Measurements from ENCODE around the gene UBR1. TPM values are rescaled to one million over a fixed set of nuclear protein-coding genes. Genes with fewer than 3 reads are reported as not detected.
"Not testable (repeated sequence)": the region's sequence is repeated elsewhere in the genome, so short reads cannot be mapped to it uniquely, and the experiment has no call there.

UBR1 gene
- total RNA-seq, 1 donor from 2014 or later: 21.9 TPM

DNA sequence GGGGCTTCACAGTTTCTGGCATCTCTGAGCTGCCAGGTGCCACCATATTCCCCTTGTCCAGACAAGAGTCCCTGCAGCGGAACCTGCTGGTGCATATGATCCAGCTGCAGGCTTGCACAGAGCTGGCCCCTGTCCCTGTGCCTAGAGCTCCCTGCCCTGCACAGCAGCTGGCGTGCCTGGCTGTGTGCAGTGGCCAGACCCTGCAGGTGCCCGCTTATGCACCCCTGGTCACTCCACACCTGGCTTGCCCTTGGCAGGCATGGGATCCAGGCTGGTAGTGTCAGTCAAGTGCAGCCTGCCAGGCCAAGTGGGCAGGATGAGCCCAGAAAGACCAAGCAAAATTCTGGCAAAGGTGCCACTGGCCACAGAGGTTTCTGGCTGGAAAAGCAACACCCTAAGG lies 96.6 kb downstream of the UBR1 start:
- Histone ChIP-seq H3K27me3 (no peaks in the 10 kb centered on the region), H3K36me3 (peaks cover 0 to 21% of the 10 kb centered on the region in 2 donors), H3K4me3 (no peak overlapping the region), H3K9me3 (no peaks in the 10 kb centered on the region), H3K27ac (no peak overlapping the region), H3K4me1 (no peaks in the 10 kb centered on the region)
- DNase-seq (ENCODE audit: extremely low spot score in 2 of 2): no peak
- intact Hi-C loops (cut with DNase I): loop anchor here (10.0 kb wide), 1 partner anchor 46 kb away; no protein-coding TSS in a partner anchor
- no peak for TF ChIP-seq POLR2AphosphoS5 (IDR thresholded peaks at IDR 0.05; ENCODE audit: insufficient read depth in 1 of 2, low read depth in 1 of 2)
- TF ChIP-seq, protein P1, sequence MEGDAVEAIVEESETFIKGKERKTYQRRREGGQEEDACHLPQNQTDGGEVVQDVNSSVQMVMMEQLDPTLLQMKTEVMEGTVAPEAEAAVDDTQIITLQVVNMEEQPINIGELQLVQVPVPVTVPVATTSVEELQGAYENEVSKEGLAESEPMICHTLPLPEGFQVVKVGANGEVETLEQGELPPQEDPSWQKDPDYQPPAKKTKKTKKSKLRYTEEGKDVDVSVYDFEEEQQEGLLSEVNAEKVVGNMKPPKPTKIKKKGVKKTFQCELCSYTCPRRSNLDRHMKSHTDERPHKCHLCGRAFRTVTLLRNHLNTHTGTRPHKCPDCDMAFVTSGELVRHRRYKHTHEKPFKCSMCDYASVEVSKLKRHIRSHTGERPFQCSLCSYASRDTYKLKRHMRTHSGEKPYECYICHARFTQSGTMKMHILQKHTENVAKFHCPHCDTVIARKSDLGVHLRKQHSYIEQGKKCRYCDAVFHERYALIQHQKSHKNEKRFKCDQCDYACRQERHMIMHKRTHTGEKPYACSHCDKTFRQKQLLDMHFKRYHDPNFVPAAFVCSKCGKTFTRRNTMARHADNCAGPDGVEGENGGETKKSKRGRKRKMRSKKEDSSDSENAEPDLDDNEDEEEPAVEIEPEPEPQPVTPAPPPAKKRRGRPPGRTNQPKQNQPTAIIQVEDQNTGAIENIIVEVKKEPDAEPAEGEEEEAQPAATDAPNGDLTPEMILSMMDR (IDR thresholded peaks at IDR 0.05): no peak
- TF ChIP-seq POLR2A (IDR thresholded peaks at IDR 0.05): no peak

DNA sequence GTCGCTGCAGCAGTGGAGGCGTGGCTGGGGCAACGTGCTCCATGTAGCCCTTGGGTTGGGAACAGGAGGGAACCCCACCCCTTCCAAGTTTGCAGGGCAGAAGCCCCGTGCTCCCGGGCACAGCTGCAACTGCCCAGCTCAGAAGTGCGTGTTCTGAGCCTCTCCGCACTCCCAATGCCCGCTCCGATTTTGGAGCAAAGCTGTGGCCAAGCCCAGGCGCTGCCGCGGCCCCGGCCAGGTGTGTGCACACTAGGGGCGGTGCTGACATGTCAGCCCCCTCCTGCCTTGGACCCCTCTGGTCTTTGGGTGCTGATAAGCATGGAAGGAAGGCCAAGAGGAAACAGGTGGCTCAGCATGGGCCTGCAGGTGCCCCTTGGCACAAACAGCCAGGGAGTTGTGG lies 97.7 kb downstream of the UBR1 start:
- no peaks in the 10 kb centered on the region for H3K9me3 ChIP-seq
- H3K4me1 ChIP-seq: no peaks in the 10 kb centered on the region
- peaks cover 0 to 25% of the 10 kb centered on the region in 2 donors for H3K36me3 ChIP-seq
- no peaks in the 10 kb centered on the region for H3K27me3 ChIP-seq
- TF ChIP-seq, protein P1 (IDR thresholded peaks at IDR 0.05): no peak
- intact Hi-C loops (cut with DNase I): loop anchor here (10.0 kb wide), 1 partner anchor 47 kb away; no protein-coding TSS in a partner anchor
- no peak overlapping the region for H3K4me3 ChIP-seq
- DNase-seq (ENCODE audit: extremely low spot score in 2 of 2): no peak
- H3K27ac ChIP-seq: no peak overlapping the region

DNA sequence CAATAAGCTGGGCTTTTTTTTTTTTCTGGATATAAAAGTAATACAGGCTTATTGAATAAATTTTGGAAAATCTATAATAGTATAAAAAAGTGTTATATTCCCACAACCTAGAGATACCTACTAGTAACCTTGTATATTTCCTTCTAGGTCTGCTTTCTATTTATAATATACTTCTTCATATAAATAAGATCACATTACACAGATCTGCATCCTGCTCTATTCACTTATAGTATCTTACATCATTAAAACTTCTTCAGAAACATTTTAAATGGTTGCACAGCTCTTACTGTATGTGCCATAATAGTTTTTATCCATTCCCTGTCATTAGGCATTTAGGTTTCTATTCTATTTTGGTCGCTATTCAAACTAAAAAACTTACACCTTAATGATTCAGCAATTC lies 98.3 kb downstream of the UBR1 start:
- no peak overlapping the region for H3K27ac ChIP-seq
- H3K9me3 ChIP-seq: no peaks in the 10 kb centered on the region
- DNase-seq (ENCODE audit: extremely low spot score in 2 of 2): no peak
- intact Hi-C loops (cut with DNase I): loop anchor here (10.0 kb wide), 1 partner anchor 47 kb away; no protein-coding TSS in a partner anchor
- TF ChIP-seq POLR2A (IDR thresholded peaks at IDR 0.05) (no peak), POLR2AphosphoS5 (IDR thresholded peaks at IDR 0.05; ENCODE audit: insufficient read depth in 1 of 2, low read depth in 1 of 2) (no peak)
- TF ChIP-seq, protein P1 (IDR thresholded peaks at IDR 0.05): no peak
- no peaks in the 10 kb centered on the region for H3K4me1 ChIP-seq
- peaks cover 0 to 27% of the 10 kb centered on the region in 2 donors for H3K36me3 ChIP-seq
- no peaks in the 10 kb centered on the region for H3K27me3 ChIP-seq
- no peak overlapping the region for H3K4me3 ChIP-seq

DNA sequence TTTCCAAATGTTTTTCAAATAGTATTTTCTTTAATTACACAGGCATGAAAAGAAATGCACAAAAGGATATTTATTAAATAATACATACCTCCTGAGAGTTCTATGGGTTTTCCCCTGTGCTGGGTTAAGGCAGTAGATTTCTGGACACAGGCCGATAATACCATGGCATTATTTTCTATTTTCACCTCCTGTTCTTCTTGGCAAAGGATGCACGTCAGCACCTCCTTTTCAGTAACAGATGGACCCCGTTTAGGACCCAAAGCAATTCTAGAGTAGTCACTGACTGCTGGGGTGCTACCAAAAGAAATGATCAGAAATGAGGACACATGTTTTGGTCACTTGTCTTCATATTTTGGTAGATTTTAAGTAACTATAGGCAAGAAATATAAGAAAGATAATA lies 98.8 kb downstream of the UBR1 start:
- Histone ChIP-seq H3K4me3 (no peak overlapping the region), H3K27ac (no peak overlapping the region), H3K36me3 (peaks cover 0 to 33% of the 10 kb centered on the region in 2 donors), H3K4me1 (no peaks in the 10 kb centered on the region), H3K27me3 (no peaks in the 10 kb centered on the region), H3K9me3 (no peaks in the 10 kb centered on the region)
- TF ChIP-seq, protein P1 (IDR thresholded peaks at IDR 0.05): no peak
- intact Hi-C loops (cut with DNase I): loop anchor here (10.0 kb wide), 1 partner anchor 48 kb away; no protein-coding TSS in a partner anchor
- no peak for DNase-seq (ENCODE audit: extremely low spot score in 2 of 2)

DNA sequence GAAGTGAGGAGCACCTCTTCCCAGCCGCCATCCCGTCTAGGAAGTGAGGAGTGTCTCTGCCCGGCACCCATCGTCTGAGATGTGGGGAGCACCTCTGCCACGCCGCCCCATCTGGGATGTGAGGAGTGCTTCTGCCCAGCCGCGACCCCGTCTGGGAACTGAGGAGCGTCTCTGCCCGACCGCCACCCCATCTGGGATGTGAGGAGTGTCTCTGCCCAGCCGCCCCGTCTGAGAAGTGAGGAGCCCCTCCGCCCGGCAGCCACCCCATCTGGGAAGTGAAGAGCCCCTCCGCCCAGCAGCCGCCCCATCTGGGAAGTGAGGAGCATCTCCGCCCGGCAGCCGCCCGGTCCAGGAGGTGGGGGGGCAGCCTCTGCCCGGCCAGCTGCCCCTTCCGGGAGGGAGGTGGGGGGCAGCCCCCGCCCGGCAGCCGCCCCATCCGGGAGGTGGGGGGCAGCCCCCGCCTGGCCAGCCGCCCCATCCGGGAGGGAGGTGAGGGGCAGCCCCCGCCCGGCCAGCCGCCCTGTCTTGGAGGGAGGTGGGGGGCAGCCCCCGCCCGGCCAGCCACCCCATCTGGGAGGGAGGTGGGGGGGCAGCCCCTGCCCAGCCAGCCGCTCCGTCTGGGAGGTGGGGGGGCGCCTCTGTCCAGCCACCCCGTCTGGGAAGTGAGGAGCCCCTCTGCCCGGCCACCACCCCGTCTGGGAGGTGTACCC lies 100.8 kb downstream of the UBR1 start:
- H3K4me1 ChIP-seq; DNase-seq (ENCODE audit: extremely low spot score in 2 of 2); H3K27me3 ChIP-seq; H3K9me3 ChIP-seq; H3K4me3 ChIP-seq; H3K27ac ChIP-seq: not testable (repeated sequence)
- intact Hi-C loops (cut with DNase I): loop anchor here (10.0 kb wide), 1 partner anchor 50 kb away; no protein-coding TSS in a partner anchor
- H3K36me3 ChIP-seq: peaks cover 0 to 34% of the 10 kb centered on the region in 2 donors
